Fibroblast of peridontal ligament (primary cell): ENCODE measurements around the gene TBX10.
"Not testable (repeated sequence)": the region's sequence is repeated elsewhere in the genome, so short reads cannot be mapped to it uniquely, and the experiment has no call there.

Experiments used
- DNase-seq: peaks from one replicate; pipeline ENCODE4 v3.0.0-alpha.2; 2010; ENCODE audit errors: extremely low read depth

The TBX10 gene

DNA sequence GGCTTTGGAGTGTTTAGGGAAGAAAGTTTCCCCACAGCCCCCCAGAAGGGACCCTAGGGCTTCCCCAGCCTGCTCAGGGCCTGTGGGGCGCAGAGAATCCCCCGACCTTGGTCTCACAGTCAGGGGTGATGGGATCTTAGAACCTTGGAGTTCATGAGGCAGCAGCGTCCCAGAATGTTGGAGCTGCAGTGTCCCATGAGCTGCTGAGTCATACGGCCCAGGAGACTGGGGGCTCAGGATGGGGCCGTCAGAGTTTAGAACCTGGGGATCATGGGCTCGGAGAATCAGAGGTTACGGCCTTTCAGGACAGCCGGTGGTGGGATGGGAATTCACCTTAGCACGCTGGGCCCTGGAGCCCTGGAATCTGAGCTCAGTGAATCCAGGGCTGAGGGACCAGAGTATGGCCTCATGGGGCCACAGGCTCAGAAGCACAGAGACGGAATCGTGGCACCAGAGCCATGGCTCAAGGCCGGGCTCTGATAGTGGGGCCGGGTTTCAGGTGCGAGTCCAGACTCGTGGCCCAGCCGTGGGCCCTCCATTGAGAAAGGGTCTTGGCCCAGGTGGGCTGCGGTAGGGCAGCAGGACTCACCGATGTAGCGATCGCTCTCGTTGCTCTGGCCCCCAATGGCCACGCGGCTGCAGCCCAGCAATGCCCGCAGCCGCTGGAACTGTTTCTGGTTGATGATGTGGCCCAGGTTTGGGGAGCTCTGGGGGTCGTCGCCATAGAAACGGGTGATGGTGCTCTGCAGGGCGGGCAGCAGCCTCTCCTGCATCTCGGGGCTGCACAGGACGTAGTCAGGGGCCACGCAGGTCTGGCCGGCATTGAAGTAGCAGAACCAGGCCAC lies 25.4 kb upstream of the TBX10 start:
- no peak for DNase-seq

DNA sequence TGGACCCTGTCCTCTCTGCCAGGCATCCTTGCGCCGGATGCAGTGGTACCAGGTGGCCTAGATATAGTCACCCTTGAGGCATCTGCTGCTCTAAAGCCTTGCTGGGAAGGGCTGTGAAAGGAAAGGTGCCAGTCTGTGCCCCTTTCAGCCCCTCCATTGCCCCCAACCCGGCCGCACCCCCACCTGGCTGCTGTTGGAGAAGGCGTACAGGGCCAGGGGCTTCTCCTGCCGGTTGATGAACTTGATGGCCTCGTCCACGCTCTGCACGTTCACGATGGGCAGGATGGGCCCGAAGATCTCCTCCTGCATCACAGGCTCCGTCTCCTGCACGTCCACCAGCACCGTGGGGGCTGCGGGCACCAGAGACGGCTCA lies 24.6 kb upstream of the TBX10 start:
- DNase-seq: no peak

DNA sequence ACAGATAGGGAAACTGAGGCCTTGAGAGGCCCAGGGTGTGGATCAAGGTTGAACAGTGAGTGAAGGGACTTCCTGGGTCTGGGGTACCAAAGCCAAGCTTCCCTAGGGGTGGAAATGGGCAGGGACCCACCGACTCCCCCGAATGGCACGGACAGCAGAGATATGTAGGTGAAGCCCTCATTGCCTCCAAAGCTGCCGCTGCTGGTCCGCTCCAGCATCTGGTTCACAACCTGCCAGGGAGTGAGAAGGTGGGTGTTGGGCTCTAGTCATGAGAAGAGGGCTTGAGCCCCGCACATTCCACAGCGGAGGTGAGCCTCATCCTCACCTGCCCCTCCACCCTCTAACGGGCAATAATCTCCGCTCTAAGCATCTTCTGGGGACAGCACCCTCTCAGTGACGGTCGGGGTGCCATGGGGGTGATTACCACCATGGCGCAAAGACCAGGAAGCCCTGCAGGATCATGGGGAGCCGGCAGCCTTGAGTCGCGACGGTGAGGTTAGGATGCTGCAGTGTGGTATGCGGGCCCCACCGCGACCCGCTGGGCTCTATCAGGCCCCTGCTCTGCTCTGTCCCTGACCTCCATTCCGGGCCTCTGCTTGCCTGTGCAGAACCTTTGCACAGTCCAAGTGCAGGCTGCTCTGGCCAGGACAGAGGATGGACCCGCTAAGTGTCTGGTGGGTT lies 24.1 kb upstream of the TBX10 start:
- DNase-seq: no peak

DNA sequence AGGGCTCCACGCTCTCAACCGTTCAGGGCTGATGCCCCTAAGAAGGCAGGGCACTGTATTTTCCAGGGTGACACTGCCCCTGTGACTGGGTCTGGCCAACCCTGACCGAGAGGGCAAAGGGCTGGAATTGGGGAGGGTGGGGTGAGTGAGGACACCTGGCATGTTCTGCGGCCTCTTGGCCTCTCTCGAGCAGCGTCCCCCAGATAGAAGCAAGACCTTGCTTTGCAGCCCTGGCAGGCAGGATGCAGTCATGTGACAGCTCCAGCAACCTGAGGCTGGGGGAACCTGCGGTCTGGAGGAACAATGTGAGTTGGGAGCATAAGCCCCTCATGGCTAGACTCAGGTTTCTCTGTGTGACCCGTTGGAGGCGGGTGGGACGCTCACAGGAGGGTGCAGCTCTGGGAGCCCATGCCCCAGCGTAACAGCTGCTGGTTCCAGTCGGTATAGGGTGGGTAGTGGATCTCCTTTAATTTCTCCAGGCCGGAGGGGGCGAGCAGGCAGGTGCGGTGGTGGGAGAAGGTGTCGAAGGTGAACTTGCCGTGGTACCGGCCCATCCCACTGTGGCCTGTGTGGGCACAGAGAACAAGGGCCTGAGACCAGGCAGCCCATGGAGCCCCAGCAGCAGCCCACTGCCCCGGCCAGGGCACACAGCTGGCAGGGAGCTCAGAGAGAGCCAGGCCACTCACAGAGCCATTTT lies 23.4 kb upstream of the TBX10 start:
- no peak for DNase-seq

DNA sequence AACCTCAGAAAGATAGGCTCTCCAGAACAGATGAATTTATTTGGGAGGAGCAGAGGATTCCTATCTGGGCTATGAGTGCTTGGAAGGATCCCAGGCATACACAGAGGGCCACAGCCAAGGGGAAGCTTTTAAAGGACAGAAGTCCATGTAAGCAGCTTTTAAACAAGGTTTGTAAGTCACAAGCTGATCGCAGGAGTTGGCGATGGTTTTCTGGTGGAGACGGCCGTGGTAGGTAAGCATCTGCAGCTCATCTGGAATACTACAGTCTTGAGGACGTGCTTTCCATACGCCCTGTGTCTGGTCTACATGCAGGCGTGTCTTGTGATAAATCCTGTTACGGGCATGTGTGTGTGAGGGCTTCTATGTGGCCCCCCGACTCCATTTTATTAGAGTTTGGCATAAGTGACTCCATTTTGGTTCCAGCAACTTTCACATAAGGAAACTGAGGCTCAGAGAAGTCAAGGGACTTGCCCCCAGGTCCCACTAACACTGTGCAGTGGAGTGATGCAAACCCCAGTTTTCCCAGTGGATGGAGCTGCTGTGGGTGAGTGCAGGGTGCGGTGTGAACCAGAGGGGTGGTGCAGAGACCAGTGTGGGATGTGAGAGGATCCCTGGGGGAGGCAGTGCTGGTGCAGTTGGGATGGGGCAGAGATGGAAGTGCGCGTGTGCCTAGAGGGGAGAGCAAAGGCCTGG lies 22.7 kb upstream of the TBX10 start:
- no peak for DNase-seq

DNA sequence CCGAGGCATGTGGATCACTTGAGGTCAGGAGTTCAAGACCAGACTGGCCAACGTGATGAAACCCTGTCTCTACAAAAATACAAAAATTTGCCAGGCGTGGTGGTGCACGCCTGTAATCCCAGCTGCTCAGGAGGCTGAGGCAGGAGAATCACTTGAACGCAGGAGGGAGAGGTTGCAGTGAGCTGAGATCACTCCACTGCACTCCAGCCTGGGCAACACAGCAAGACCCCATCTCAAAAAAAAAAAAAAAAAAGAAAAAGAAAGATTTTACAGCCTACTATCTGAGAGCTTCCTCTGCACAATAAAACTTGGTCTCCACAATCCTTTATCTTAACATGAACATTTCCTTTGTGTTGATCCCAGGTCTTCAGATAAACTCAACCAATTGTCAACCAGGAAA lies 21.2 kb upstream of the TBX10 start:
- not testable (repeated sequence) for DNase-seq

DNA sequence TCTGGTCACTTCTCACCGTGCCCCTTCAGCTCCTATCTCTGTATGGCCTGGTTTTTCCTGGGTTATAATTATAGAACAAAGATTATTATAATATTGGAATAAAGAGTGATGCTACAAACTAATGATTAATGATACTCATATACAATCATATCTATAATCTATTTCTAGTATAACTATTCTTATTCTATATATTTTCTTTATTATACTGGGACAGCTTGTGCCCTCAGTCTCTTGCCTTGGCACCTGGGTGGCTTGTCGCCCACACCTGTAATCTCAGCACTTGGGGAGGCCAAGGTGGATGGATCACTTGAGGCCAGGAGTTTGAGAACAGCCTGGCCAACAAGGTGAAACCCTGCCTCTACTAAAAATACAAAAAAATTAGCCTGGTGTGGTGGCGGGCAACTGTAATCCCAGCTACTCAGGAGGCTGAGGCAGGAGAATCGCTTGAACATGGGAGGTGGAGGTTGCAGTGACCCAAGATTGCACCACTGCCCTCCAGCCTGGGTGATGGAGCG lies 20.1 kb upstream of the TBX10 start:
- not testable (repeated sequence) for DNase-seq

DNA sequence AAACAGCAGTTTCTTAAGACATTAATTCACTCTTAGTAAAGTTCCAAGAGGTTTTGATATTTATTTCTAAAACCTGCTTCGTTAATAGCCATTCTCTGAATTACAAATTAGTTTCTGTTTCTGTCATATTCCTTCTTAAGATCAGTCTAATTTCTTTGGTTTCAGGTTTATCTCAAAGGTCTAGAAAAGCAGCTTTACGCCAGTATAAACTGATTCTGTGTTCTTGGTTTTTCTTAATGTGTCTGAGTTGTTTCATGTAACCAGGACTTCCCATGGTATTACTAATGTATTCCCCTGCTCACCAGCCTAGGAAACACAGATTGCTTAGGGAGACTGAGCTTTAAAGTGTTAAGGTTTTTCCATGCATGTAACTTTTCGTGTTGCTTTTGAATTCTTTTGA lies 17.7 kb upstream of the TBX10 start:
- DNase-seq: no peak

DNA sequence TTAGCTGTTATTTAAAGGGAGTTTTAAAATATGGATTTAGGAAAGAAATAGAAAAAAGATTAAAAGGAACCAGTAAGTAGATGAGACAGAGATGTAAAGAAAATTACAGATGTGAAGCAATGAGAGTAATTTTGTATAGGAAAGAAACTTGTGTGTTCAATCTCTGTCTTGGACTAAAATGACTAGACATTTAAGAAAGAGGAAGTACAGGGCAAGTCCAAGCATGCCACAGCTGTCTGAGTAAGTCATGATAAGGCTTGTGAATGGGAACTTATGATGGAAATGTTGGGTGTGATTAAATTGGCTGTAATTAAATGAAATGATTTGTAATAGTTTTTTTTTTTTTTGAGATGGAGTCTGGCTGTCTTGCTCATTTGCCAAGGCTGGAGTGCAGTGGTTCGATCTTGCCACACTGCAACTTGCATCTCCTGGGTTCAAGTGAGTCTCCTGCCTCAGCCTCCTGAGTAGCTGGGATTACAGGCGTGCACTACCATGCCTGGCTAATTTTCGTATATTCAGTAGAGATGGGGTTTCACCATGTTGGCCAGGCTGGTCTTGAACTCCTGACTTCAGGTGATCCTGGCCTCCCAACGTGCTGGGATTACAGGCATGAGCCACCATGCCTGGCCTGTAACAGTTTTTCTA lies 16.8 kb upstream of the TBX10 start:
- no peak for DNase-seq

DNA sequence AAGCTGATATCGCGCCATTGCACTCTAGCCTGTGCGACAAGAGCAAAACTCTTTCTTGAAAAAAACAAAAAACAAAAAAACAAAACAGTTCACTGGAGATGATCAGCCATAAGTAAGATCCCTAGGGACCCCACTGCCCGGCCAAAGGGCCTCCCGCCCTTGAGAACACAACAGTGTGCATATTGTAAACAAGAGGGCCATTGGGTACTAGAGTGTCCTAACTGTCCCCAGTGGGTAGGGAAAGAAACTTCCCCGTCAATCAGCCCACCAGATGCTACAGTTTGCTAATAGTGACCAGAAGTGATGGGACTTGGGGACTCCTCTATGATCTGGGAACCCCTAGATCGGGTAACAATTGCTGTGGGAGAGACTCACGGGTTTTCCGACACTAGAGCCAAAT lies 14.7 kb upstream of the TBX10 start:
- DNase-seq: no peak

DNA sequence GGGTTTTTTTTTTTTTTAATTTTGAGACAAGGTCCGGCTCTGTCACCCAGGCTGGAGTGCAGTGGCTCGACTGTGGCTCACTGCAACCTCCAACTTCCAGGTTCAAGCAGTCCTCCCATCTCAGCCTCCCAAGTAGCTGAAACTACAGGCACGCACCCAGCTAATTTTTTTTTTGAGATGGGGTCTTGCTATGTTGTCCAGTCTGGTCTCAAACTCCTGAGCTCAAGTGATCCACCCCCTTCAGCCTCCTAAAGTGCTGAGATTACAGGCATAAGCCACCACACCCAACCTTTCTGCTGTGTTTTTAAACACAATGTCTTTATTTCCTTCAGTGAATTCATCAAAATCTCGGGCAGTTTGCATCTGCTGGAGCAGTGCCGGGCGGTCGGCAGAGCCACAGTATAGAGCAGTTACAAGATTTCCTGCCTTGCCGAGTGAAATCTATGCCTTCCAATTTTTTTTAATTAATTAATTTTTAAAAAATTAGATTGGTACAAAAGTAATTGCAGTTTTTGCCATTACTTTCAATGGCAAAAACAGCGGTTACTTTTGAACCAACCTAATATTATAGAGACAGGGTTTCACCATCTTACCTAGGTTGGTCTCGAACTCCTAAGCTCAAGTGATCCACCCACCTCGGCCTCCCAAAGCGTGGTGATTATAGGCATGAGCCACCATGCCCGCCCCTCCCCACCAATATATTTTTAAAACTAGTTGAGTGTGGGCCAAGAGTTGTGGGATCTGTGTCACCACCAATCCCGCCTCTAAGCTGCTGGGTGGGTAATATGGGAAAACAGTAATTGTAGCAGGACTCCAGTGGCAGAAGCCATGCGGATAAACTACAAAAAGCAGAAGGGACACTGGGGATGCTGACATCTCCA lies 13.6 kb upstream of the TBX10 start:
- DNase-seq: no peak

DNA sequence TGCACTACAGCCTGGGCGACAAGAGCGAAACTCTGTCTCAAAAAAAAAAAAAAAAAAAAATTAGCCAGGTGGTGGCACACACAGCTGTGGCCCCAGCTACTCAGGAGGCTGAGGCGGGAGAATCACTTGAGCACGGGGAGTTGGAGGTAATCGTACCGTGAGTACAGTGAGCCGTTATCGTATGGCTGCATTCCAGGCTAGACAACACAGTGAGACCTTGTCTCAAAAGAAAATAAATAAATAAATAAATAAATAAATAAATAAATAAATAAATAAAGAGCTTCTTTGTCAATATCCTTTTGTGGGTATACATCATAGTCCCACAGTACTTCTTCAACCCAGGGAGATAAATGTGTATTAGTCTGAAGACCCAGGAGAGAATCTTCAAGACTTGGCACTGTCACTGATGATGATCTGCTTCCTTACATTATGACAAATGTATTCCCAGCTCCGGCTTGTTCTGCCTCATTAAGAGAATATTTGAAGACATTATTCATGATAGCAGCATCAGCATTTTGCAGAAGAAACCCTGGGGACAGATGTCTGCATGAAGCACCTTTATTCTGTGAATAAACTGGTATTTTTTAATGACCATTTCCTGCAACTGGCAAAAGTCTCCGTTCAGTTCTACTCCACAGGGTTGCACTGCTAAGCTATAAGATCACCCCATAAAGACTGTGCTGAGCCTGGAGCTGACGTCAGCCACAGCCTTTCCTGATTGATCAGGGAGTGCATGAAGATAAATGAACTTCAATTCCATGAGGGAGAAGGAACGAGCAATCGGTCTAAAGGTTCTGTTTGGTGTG lies 12.6 kb upstream of the TBX10 start:
- DNase-seq: no peak

DNA sequence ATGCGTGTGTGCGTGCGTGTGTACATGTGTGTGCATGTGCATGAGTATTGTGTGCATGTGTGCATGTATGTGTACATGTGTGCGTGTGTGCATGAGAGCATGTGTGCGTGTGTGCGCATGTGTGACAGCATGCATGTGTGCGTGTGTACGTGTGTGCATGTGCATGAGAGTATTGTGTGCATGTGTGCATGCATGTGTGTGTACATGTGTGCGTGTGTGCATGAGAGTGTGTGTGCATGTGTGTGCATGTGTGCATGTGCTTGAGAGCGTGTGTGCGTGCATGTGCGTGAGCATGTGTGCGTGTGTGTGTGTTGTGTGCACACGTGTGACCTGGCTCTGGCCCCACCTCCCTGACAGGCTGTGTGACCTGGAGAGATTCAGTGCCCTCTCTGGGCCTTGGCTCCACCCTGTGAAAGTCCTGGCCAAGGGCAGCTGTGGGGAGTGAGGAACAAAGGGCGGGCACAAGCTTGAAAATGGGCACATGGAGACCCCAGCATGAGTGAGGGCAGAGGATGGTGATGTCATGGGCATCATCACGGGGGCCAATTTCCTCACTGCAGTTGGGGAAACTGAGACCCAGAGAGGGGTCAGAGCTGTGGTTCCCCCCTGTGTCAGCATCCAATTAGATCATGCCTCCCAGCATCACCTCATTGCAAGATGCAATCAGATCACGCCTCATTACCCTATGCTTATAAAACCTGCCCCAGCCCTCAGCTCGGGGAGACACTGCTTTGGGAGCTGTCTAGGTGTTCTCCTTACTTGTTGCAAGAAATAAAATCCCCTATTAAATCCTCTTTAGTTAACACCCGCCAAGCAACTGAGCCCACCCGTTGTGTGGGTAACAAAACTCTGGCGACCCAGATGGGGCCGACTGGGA lies 10.3 kb upstream of the TBX10 start:
- DNase-seq: no peak

DNA sequence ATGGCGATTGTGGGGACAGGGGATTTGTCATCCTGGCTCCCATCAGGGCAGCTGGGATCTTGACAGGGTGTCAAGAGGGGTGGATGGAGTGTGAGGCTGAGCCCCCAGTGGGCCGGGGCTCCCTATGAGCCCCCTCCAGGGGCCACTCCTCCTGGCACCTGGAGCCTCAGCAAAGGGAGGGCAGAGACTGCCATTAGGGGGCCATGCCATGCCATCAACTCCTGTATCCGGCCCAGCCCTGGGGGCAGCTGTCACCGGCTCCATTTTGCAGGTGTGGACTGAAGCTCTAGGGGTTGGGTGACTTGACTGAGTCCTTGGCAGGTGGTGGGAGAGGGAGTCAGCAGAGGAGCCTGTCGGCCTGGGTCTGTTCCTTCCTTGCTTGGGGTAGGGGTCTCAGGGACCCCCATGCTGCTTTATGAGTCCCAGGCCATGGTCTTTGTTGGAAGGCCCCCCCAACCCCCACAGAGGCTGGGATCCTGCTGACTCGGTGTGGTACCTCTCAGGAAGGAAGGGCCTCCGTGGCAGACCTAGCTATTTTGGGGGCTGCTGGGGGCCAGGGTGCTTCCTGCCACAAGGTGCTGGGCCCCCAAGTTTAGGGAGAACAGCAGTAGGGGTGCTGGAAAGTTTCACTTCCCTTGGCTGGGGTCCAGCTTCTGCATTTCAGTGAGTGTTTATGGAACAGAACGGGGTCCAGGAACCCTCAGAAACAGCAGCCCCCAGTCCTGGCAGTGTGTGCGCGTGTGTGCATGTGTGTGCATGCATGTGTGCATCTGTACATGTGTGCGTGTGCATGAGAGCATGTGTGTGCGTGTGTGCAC lies 9.4 kb upstream of the TBX10 start:
- DNase-seq: no peak

DNA sequence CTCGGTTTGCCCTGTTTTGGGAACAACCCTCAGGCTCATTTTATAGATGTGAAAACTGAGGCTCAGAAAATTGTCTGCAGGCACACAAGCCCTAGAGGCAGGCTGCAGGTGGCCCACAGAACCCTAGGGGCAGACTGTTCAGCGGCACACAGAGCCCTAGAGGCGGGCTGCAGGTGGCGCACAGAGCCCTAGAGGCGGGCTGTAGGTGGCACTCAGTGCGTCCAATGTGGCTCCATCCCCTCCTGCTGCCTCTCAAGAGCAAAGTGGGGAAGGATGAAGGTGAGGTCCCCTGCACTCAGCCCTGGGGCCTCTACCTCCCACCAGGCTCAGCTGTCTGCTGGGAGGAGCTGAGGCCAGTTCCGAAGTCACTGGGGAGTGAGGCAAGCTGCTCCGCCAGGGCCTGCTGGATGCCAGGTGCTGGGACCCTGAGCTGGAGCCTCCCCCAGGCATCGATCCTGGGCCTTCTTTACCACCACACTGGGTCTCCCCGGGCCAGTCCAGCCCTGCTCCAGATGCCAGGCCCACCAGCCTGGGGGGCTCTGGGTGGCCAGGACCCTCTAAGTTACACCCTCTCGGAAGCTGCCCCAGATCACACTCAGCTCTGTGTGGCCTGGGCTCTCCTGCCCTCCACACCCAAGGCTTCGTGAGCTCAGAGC lies 8.7 kb upstream of the TBX10 start:
- DNase-seq: no peak

DNA sequence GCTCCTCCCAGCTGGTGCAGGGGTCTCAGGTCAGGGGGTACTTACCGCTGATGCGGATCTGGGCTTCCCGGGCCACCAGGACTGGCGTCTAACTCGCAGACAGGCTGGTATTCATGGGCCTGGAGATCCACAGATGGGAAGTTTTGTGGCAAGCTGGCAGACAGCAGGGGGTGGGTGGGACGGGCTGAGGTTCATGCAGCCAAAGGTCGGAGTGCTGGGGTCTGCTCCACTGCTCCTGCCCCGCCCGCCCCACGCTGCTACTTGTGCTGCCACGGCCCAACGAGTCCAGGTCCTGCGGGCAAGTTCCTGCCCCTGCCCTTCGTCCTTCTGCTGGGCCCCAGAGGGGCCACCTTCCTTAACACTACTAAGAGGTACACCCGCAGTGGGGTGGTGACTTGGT lies 7.9 kb upstream of the TBX10 start:
- DNase-seq: no peak
